MV-4-11 (cell line): Measurements from ENCODE around the gene YPEL4.
A peak's percentile ranks its signal among the peaks of the same experiment; 100 is the strongest.

Source experiments
- DNase-seq: peaks from one replicate; lab custom pipeline; 2025; lab: John Stamatoyannopoulos, UW

The YPEL4 gene

DNA sequence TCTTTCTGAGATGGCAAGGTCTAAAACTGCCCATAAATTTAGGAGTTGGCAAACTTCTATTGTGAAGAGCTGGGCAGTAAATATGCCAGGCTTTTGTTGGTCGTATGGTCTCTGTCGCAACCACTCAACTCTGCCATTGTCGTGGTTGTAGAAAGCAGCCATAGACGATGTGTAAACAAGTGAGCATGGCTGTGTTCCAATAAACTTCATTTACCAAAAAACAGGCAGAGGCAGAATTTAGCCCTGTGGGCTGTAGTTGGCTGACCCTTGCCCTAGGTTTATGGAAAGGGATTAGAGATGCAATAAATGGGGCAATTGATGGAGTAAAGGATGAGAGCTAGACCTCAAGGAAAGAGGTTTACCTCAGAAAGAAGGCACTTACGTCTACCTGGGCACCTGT lies 17.6 kb downstream of the YPEL4 start:
- DNase-seq, result peak; percentile 12

DNA sequence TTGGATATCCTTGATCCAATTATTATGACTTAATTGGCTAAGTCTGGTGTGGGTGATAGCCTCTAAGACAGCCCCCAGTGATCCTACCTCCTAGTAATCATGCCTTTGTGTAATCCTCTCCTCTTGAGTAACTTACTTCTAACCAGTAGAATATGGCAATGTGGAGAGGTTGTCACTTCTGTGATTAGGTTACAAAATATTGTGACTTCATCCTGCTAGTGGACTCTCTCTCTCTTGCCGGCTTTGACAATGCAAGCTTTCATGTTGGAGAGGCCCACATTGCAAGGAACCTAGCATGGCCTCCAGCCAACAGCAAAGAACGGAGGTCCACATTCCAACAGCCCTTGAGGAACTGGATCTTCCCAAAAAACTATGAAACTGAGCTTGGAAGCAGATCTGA lies 19.5 kb downstream of the YPEL4 start:
- peak; percentile 58 for DNase-seq

DNA sequence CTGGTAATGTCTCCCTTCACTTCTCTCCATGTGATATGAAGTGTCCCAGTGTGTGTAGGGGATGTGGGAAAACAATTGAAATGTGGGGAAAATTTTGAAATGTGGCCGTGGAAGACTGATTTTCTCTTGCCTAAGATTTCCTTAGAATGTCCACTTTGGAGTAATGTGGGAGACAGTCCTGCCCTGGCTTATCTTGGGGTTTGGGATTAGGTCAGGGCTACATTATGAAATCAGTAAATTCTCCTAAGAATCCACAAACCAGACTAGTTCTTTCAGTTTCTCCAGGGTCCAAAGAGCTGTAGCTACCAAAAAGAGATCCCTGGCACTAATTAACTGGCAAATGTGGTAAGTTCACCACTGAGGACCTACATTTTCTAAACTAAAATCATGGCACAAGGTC lies 22.8 kb downstream of the YPEL4 start:
- no peak for DNase-seq

DNA sequence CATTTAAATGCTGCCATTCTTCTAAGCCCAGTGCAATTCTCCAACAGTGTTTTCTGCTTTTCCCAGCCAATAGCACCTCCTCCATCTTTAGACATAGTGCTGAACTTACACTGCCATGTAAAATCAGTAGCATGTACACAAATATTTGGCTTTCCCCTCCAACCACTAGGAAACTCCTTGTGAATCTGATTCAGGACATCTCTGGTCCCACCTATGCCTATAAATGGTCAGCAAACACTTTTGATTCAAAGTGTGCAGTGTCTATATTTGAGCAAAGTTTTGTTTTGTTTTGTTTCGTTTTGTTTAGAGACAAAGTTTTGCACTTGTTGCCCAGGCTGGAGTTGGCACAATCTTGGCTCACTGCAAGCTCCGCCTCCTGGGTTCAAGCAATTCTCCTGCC lies 24.8 kb downstream of the YPEL4 start:
- DNase-seq, result no peak

DNA sequence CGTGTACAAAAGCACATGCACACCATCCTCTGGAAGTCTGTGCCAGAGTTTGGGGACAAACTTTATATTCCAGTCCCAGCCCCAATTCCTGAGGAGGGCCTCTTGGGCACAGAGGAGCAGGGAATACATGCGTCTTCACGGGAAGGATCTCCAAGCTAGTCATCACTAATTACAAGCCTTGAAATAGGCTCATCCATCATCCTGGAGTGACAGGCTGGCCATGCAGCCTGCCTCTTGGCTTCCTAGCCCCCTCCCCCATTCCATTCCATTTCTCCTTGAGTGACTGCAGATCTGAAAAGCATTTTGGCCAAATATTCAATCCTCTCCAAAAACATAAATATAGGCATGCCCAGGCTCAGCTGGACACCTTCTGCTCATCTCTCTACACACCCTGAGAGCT lies 27.4 kb downstream of the YPEL4 start:
- no peak for DNase-seq

DNA sequence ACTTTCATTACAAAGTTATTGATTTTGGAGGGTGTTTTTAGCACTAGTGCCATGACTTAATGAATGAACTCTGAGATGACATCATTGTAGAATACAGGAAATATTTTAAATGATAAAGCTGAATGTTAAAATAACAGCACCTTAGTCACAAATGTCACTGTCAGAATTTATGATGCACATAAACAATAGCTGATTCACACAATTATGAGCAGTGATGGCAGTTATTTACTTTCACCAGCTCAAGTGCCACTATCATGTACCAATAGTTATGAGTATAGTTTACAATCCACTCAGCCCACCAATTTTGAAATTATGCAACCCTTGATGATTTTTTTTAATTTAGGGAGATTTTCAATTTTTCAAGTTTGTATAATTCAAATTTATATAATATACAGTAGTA lies 29.2 kb downstream of the YPEL4 start:
- no peak for DNase-seq

DNA sequence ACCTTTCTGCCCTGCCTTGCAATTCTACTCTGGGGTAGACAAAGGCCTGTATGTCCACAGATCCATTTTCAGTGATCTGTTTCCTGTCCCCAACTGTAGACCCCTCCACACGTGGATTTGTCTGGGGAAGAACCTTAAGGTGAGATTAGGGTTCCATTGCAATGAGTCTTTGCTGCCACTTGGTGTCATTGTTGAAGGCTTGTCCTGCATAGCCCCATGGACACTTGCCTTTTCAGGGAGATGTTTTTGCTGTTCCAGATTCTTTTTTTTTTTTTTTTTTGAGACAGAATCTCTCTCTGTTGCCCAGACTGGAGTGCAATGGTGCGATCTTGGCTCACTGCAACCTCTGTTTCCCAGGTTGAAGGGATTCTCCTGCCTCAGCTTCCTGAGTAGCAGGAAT lies 30.4 kb downstream of the YPEL4 start:
- no peak for DNase-seq

DNA sequence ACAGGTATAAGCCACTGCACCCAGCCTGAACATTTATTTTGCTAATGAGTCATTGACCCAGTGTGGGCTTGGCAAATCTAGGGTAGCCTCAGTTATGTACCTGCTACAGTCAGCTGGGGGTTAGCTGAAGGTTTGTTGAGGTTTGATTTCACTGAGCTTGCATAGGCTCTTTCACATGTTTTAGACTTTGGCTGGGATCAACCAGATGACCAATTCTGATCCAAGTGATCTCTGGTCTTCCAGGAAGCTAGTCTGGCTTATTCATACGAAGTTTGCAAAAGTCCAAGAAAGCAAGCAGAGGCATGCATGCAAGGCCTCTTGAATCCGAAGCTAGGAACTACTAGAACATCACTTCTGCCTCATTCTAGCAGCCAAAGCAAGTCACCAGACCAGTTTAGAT lies 31.3 kb downstream of the YPEL4 start:
- no peak for DNase-seq

DNA sequence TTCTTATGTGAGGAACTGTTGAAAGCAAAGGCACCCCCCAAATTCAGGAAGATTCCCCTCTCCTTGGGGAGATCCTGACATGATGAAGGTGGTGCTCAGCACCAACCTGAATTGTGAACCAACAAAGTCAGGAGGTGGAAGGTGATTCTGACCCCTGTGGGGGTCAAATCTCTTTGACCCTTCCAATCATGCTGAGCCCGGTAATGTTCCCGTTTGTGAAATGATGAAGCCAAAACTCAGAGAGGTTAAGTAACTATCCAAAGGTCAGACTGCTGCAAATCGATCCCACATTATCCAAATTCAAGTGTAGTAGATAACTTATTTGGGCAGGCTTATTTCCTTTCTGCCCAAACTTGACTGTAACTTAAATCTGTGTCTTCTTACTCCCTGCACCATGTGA lies 33.1 kb downstream of the YPEL4 start:
- no peak for DNase-seq

DNA sequence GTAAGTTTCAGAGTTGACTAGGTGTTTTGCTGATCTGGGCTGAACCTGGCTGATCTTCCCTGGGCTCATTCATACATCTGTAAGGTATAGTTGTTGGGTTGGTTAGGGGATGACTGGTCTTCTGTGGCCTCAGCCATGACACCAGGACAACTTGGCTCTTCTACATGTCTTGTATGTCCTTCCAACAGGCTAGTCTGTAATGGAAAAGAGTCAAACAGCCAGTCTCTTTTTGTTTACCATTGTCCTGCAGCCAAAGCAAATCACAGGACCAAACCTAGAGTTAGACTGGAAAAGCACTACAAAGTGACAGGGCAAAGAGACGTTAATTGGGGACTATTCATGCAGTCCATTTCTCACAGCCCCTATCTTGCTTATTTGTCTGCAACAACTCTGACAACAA lies 34.4 kb downstream of the YPEL4 start:
- DNase-seq, result no peak

DNA sequence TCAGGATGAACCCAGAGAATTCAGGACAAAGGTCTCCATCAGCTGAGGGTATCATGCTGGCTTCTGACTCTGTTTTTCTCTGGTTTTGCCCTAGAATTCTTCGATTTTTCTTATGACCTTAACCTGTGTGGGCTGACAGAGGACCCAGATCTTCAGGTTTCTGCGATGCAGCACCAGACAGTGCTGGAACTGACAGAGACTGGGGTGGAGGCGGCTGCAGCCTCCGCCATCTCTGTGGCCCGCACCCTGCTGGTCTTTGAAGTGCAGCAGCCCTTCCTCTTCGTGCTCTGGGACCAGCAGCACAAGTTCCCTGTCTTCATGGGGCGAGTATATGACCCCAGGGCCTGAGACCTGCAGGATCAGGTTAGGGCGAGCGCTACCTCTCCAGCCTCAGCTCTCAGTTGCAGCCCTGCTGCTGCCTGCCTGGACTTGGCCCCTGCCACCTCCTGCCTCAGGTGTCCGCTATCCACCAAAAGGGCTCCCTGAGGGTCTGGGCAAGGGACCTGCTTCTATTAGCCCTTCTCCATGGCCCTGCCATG lies 35.4 kb downstream of the YPEL4 start:
- DNase-seq, result no peak

DNA sequence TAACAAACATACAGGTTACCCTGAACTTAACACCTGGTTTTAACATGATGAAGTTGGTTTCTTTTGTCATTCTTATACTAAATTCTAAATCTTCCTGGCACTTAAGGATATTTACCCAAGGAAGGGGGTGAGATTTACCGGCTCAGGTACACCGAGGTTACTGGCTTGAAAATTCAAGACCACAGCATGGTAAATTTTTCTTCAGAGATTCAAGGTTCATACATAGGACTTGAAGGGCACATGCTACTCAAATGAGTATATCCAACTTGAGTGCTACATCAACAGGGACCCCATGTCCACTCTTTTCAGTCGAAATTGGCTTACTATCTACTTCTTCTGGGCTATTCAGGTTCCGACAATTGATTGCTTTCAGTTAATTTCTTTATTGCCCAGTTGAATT lies 39.5 kb downstream of the YPEL4 start:
- no peak for DNase-seq

DNA sequence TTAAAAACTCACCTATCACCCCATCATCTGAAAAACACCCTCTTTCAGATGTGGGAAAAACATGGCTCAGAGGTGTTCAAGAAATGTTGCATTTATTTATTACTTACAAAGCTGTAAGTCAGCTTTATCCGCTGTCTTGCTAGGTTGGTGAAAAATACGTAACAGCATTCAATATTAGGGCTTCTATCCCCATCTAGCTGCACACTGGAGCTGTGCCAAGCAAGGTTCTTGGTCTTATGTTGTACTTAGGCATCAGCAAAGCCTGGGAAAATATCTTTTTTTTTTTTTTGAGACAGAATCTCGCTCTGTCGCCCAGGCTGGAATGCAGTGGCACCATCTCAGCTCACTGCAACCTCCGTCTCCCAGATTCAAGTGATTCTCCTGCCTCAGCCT lies 44.7 kb downstream of the YPEL4 start:
- peak; percentile 35 for DNase-seq

DNA sequence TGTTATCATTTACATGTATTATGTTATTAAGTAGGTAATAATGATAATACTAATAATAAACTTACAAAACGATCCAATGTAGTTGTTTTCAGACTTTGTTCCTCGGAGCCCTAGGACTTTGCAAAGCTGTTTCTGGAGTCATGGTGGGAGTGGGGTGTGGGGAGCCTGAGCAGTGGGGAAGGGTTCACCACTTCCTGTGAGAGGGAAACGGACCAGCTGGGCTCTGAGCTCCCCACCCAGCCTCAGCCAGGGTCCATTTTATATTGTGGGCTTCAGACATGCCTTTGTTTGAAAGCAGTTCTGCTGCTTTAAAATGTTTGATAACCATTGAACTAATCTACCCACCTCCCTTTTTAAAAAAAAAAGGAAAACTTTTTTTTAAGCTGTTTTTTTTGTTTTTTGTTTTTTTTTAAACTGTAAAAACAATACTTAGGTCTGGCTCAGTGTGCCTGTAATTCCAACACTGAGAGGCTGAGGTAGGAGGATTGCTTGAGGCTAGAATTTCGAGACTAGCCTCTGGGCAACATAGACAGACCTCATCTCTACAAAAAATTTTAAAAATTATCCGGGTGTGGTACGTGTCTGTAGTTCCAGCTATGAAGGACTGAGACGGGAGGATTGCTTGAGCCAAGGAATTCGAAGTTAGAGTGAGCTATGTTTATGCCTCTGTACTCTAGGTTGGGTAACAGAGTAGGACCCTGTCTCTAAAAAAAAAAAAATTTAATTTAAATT lies 45.2 kb downstream of the YPEL4 start:
- peak; percentile 57 for DNase-seq

DNA sequence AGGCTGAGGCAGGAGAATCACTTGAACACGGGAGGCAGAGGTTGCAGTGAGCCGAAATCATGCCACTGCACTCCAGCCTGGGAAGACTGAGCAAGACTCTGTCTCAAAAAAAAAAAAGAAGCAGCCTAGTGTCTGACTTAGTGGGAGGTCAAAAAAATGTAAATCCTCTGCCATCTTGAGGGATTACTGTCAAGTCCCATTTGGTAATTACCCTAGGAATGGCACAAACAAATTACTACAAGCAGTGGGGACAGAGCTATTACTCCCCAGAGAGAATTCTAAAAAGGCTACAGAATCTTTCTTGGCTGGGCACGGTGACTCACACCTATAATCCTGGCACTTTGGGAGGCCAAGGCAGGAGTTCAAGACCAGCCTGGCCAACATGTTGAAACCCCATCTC lies 48.4 kb downstream of the YPEL4 start:
- no peak for DNase-seq

DNA sequence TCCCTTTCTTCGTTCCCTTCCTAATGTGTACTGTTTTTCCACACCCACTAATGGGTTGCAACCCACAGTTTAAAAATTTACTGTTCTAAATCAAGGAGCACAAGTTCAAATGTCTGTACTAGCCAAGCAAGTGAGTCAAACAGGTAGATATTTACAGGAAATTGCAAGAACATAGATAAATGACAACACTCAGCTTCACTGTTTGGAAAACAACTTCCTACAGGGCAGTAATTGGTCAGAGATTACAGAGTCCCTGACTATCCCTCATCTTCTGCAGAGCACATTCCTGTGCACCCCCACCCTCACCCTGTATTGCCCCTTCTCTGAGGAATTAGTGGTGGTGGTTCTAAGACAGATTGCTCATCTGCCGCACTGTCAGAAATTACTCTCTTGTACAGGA lies 50.3 kb downstream of the YPEL4 start:
- DNase-seq, result no peak

DNA sequence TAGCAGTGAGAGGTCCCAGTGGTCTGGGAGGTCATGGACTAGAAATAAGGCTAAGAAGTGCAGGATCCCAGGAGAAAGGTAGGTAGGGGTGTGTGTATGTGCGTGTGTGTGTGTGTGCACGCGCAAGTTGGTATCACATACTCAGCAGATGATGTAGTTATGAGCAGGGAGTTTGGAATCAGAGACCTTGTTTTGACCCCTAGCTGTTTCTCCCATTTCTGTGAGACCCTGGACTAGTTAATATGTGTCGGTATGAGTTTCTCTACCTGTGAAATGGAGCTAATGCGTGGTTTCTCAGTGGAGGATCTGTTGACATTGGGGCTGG lies 50.9 kb downstream of the YPEL4 start:
- no peak for DNase-seq

DNA sequence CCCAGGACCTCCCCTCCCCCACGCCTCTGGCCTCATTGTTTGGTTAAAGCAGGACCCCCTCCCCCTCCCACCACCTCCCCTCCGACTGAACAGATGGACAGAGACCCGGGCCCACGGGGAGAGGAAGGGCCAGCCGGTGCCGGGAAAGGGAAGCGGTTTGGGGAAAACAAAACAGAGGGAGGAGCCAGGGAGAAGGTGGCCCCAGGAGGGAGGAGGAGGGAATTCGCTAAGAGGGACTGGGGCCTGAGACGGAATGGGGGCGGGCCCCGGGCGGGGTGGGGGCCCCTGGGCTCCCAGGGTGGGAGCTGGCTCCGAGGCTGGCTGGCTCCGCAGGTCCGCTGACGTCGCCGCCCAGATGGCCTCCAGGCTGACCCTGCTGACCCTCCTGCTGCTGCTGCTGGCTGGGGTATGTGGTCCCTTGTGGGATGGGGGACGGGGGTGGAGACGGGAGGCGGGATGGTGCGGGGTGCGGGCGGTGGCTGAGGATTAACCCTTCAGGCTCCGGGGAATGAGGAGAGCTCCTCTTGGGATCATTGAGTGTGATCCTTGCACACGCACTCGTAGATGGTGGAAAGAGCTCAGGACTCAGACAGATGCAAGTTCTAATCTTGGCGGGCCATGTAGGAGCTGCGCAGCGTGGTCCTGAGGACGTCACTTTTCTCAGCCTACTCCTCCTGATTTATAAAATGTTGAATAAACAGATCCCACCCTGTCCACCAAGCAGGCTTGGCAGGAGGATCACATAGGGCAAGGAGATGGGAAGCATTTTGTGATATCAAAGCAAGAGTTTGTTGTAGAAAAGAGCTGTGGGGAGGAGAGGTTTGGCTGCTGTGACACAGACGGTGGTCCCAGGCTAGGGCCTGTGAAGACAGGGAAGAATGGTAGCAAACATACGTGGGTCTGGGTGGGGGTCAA lies 51.5 kb downstream of the YPEL4 start:
- DNase-seq, result no peak

DNA sequence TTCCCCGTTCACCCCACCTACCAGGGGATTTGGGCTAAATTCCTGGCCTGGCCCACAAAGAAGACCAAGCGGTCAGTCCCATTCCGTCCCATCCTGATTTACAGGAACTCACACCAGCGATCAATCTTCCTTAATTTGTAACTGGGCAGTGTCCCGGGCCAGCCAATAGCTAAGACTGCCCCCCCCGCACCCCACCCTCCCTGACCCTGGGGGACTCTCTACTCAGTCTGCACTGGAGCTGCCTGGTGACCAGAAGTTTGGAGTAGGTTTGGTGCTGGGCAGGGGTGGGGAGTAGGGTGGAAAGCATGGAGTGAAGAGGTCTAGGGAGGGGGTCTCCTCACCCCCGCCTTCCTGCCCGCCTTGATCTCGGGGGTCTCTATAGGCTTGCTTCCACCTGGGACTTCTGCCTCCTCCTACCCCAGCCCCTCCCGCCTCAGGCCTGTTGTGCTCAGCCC lies 52.2 kb downstream of the YPEL4 start, which contains the start of gene SERPING1:
TSS of gene SERPING1 (plus strand) at position 225 of the 455 bp plus-strand sequence. CDS start 586 bp downstream, outside the sequence.
- DNase-seq, result no peak

DNA sequence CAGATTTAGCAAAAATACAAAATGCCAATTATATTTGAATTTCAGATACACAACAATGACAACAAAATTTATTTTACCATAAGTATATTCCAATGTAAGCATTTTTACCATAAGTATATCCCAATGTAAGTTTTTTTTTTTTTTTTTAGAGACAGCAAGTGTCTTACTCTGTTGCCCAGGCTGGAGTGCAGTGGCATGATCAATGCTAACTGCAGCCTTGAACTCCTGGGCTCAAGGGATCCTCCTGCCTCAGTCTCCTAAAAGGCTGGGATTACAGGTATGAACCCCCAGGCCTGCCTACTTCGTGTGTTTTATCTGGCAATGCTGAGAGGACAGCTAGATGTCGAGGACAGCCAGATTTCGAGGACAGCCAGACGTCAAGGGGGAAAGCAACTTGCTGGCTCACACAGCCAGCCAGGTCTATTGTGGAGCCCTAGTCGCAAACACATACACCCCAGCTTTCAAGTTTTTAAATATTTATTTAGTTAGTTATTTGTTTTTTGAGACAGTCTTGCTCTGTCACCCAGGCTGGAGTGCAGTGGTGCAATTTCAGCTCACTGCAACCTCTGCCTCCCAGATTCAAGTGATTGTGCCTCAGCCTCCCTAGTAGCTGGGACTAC lies 53.3 kb downstream of the YPEL4 start:
- no peak for DNase-seq
